AG08396 (cell line): Measurements from ENCODE around the gene TIAM2.
A peak's percentile ranks its signal among the peaks of the same experiment; 100 is the strongest.

Source experiments
- DNase-seq: peaks from one replicate; pipeline ENCODE4 v3.0.0; 2012; ENCODE audit warnings: low spot score, mixed read lengths

The TIAM2 gene

DNA sequence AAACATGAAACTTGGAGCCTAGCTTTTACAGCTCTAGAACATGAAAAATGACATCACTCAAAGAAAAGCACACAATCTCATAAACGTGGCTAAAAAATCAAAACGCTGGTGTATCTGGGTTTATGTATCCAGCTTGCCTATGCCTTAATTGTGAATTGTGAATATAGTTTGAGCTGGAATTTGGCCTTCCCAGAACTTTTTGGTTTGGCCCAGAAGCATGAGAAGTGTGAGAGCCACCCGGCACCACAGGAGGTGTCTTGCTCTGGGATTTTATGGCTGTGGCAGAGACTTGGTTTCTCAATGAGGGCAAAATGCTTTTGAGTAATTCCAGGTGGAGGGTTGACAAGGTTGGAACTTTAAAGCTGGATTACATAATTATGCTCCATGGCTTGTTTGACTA lies 69.2 kb downstream of the TIAM2 start:
- no peak for DNase-seq

DNA sequence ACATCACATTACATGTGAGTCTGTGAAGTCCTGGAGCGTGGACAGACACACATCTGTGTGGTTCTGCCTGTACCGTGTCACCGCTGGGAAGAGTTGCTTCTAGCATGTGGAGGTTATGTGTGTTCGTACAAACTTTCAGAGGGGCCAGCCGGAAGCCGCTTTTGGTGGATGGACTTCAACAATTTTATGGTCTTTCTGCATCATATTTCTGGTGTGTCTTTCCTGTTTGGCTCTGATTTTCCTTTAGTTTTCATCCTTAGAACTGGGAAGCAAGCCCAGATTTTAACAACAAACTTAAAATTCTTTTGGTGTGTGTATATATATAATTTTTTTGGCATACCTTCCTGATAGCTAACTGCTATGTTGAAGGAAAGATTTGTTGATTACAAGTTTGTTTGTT lies 71.2 kb downstream of the TIAM2 start:
- DNase-seq: peak; percentile 14

DNA sequence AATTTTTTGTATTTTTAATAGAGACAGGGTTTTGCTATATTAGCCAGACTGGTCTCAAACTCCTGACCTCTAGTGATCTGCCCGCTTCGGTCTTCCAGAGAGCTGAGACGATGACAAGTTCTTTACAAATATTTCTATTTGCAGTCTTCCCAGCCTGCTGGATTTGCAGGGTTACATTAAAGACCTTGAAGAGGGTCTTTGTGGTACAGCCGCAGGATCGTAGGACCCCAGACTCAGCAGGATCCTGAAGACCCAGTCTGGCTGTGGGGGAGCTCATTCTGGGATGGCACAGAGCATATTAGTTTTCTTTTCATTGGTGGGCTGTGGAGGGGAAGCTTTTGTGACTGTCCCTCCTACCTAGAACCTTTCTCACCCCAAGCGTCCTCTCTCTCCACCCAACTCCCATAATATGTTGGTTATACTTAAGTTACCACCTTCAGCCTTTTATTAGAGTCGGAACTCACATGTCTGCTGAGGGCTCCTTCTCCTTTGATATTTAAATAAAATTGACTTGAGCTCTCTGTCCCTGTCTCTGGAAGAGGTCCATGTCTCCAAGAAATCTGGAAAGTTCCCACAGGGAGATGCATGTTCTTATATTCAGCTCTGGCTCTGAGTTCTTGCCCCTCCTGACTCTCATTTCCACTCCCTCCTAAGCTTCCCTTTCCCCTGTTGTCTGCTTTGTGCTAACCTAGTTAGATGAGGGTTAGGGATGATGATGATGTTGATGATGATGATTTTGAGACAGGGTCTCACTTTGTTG lies 72.0 kb downstream of the TIAM2 start:
- DNase-seq: no peak

DNA sequence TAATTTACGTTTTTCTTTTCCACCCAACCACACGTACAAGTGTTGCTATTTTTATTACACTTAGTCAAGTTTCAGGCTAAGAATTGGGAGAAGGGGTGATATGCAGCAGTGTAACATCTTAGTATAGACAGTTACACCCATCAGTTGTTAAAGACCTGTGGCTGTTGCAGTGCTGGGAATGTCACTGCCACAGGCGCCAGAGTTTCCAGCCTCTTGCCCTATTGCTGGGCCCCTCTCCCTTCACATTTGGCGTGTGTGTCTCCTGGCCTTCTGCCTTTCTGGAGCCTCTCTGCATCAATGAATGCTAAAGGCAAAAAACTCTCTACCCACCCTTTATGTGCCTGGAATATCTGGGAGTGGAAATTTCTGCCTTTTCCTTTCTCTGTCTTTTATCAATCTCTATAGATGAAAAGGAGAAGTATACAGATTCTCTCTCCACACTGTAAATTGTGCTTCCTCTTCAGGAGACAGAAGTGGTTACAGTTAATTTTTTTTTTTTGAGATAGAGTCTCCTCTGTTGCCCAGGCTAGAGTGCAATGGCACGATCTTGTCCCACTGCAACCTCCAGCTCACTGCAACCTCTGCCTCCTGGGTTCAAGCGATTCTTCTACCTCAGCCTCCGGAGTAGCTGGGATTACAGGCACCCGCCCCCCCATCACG lies 73.0 kb downstream of the TIAM2 start:
- no peak for DNase-seq

DNA sequence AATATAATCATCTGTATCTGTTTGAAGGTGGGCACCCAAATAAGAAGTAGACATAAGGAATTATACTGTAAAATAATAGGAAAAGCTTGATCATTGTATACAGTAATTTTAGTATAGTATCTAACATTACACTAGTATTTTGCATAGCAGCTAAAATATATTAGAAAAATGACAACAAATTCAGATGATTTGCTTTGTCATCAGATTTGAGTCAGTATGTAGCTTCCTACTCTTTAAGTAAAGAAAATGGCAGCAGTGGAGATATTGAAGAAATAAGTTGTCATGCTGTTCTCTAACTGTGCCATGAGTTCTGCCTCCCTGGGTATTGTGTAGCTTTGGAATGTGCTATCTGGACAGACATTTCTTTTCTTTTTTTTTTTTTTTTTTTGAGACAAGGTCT lies 74.4 kb downstream of the TIAM2 start:
- no peak for DNase-seq

DNA sequence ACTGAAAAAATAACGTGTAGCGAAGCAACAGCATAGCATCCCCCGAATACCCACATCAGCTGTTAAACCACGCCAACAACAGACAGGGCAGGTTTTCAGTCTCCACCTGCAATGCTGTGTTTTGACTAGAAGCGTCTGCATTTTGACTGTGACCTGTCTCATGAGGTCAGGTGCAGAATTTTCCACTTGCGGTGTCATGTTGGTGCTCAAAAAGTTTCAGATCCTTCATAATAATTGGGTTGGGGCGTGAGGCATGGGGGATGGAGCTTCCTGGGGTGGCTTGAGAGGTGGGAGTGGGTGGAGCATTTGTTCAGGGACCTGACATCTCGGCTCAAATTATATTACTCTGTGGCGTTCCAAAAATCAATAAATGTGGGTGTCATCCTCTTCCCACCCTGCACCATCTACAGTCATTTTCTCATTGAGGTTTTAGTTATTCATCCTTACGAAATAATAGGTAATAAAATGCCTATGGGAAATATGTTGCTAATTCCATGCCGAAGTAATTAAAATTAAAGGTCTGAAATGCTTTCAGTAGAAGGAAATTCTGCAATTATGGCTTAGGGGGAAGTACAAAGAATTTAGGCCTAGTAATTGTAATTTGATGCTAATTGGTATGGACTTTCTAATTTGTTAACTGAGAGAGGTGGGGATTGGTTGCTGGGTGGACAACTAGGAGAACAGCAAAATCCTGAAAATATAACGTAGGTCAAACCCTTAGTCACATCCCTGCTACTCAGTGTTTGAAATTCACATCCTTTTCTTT lies 81.0 kb downstream of the TIAM2 start:
- DNase-seq: no peak

DNA sequence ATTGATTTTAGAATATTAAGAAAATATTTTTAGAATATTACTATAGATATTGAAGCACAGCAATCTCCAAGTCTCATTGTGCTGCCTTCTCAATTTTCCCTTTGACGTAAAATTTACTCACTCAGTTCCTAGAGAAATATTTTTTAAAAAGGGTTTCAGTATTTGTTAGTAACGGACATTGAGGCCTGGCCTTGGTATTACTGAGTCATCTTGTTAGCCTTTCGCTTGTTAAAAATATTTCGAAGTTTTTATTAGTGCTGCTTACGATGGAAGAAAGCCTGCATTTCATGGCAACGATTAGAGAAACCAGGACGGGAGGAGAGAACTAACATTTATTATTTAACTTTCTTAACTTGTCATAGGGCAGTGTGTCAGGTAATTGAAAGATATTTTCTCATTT lies 82.2 kb downstream of the TIAM2 start:
- no peak for DNase-seq

DNA sequence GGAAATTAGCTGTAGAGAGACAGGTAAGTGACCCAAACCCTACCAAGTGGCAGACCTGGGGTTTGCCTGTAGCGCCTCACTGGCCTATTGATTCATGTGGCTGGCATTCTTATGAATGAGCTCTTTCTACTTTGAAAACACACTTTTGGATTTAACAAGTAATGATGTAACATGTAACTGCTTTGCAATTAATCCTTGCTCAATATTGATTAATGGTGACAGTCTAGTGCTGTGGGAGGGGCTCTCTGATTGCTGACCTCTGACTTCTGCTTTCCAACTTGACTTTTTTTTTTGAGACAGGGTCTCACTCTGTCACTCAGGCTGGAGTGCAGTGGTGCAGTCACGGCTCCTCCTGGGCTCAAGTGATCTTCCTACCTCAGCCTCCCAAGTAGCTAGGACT lies 82.7 kb downstream of the TIAM2 start:
- no peak for DNase-seq

DNA sequence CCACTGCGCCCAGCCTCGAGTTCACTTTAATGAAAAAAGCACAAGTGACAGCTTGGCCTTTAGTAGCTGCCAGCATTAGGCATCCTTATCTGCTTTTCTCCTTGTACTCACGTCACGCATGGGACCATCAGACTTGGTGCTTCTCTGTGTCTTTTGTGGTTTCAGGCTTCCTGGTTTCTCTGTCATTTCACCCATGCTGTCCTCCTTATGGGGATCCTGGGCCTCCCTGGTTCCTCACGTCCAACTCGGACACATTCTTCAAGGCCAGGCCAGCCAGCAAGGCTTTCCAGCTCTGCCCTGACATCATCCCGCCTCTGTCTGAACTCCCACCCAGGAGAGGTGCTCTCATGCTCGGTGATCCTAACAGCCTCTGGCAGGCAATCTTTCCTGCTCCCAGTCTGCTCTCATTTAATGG lies 83.2 kb downstream of the TIAM2 start:
- no peak for DNase-seq

DNA sequence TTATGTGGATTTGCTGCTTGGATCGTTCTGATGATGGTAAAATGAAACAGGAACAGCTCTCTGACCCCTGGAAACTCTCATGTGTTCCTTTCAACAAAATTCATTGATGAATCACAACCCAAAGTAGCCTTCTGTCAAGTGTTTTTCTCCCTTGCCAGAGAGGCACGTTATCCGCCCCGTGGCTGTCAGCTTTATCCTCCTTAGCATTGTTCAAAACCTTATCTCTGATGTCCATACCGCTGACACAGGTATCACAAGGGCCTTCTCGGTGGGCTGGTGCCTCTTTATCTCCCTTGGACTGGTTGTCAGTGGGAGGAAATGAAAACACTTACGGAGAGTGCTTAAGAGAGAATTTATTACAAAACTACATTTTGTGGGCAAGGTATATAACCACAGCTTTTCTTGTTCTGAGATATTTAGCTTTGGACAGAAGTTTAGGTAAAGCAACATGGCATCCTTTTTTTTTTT lies 84.9 kb downstream of the TIAM2 start:
- DNase-seq: no peak

DNA sequence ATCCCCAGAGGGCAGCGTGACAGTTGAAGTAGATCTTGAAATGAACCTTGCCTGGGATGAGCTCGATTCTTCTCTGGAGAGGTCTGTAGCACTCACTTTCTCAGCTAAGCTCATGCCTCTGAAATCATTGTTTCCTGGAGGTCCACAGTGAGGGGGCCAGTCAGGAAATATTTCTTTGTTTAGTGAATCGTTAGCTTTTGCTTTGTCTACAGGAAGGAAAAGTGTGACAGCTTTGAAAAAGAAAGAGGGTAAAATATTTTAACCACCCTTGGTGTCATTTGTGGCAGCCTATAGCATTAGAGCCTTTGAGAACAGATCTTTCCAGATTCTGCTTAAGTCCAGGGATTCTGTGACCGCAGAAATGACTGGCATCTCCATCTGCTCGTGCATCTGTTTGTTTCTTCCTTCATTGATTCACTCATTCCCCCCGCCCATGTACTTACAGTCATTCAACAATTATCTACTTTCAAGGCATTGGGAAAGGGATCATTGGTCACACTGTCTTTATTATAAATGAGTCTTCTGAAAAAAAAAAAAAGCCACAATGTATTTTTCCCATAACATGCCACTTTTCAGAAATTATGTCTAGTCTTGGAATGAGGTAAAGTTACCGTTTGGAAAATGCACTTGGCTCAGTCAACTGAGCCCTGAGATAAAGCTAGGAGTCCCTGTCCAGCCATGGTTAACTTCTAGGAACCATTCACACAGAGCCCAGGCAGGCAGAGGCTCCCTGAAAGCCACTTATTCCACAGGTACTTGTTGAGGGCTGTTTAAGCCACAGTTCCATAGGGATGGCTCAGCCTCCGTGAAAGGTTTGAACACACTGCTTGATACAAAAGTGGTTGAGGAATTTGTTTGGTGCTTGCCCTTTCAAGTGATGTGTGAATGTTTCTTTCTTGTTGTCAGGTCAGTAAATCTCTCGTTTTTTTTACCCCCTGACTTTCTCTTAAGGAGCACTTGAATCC lies 86.0 kb downstream of the TIAM2 start:
- DNase-seq: no peak

DNA sequence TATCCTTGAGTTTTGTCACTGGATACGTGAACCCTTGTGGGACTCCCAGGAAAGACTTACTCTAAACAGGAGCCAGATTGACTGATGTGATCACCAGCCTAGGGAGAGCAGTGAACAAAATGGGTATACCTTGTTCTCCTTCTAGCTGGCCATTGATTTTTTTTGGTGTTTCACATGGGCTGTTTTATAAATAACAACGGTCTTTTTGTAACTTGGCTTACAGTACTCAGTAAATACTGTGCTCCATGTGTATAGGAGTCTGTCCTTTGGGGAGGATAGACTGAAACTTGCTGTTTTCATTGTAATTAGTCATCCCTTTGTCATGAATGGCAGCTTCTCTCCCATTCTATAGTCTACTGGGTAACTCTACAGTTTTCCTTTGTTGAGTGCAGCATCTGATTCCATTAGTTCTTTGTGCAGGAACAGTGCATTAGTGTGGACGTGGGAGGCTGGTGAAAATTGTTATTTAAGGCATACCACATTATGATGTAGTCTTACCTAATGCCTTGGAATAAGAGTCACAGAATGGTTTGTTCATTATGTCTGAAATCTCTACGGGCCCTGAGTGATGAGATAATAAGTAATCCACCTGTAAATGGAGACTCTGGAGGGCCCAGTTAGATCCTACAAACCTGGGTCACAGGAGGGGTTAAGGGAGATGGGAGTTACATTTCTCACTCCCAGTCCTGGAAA lies 89.5 kb downstream of the TIAM2 start:
- DNase-seq: no peak

DNA sequence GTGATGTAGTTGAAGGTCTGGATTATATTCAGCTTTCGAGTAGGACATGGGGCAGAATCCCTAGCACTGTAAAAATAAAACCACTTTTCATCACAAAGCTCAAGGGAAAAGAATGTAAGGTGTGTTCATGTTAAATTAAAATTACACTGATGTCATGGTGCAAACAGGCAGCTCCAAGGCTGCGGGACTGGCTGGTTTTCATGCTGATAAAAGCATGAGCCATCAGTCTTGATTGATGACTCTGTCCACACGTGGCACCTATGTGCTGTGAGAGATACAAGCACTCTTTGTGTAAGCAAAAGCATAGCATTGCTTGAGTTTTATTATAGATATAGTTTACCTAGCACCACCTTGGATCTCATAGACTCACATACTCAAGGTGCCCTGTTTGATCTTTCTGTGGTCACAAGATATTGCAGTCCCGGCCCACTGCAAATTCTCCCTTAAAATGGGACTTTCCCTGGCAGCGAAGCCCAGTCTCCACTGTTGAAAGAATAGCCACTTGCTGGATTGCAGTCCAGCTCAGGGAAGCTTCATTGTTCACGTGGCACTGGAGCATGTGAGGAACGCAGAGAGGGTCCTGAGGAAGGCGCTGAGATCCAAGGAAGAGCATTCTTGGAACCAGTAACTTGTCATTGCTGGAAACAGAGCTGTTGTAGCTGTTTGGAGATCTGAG lies 90.6 kb downstream of the TIAM2 start:
- DNase-seq: no peak

DNA sequence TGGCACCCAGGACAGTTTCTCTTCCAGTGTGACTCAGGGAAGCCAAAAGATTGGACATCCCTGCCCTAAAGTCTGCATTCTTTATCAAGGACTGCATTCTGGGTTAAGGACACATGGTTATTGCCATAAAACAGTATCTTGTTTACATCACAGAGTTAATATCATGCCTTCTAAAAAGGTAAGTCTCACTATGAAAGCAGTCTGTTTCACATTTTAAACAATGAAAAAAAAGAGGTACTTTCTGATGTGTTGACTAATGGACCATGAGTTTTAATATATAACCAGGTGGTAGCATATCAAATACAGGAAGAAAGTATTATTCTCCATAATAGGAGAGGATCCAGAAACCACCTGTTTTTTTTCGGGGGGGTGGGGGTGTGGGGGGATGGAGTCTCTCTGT lies 93.7 kb downstream of the TIAM2 start:
- no peak for DNase-seq

DNA sequence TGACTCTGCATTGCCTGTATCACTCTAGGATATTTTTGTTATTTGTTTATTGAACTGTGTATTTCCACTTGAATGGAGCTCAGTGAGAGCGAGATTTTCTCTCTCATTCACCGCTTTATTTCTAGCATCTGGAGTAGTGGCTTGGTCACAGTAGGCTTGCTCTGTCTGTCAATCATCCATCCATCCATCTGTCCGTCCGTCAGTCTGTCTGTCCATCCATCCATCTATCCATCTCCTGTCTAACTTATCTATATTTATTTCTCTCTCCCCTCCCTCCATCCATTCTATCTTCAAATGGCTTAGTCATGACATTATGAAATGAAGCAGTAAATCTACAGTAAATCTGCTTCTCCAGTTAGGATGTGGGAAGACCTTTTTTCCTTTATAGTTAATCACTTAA lies 94.6 kb downstream of the TIAM2 start:
- DNase-seq: no peak

DNA sequence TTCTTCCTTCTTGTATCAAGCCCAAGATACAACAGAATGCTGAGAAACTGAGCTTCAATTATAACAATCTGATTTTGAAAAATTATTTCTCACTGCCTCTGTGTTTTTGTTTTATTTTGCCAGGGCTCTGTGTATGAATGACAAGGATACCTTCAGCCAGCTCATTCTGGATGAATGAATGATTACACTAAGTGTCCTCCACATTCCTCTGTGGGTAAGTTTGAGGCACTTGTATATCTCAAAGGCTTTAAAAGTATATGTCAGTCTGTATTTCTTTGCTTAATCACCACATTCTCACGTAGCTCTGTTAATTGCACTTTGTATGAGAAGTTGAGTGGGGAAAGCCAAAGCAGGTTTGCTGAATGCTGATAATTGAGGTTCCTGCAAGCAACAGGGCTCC lies 95.1 kb downstream of the TIAM2 start:
- no peak for DNase-seq

DNA sequence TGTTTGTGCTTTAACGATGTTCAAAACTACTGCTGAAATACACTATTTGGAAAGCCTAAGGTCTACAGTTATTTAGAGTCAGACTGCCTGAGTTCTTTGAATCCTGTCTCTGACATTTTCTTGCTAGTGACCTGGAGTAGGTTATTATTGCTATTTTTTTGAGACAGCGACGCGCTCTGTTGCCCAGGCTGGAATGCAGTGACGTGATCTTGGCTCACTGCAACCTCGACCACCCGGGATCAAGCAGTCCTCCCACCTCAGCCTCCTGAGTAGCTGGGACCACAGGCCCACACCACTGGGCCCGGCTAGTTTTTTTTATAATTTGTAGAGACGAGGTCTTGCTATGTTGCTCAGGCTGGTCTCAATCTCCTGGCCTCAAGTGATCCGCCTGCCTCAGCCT lies 96.6 kb downstream of the TIAM2 start:
- no peak for DNase-seq

DNA sequence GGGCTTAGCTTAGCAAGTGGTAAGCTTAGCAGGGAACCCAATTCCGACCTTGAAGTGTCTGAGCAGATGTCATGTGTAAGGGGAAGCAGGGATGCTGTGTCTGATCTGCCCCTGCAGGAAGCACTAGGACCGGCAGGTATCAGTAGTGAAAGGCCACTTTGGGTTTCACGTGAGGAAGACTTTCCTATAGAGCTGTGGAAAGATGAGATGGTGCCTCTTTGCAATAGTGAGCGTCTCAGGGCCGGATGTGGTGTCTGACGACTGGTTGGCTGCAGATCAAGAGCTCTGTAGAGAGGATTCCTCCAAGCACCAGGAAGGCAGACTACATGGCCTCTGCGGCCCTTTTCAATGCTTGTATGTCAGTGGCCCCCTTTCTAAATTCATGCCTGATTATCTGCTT lies 98.3 kb downstream of the TIAM2 start:
- no peak for DNase-seq

DNA sequence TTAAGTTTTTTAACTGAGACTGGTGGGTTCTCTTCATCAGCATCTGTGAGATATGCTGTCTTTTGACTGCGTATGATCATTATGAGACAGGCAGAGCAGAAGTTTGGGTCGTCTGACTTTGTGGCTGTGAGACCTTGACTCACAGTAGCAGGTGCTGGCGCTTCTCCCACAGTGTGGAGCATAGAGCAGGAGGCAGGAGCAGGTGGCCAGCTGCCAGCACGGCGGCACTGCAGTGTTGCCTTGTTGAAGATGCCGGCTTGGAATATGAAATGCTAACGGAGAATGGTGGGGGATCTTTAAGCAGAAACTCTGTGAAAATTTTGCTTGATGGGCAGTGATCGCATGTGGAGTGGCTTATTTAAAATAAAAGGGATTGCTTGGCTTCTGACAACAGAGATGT lies 105.0 kb downstream of the TIAM2 start:
- DNase-seq: no peak

DNA sequence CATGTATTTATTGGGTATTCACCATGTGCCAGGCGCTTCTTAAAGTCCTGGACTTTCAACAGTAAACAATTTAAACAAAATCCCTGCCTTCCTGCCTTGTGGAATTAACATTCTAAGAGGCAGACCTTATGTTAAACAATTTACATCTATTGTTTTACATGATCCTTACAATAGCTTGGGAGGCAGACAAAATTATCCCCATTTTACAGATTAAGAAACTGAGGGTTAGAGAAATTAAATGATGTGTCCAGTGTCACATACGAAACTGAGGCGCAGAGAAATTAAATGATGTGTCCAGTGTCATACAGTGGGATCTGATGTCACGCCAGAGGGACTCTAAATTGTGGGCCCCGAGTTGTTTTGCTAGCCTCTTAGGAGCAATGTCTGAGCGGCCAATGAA lies 105.5 kb downstream of the TIAM2 start:
- DNase-seq: no peak
